C4-2B (cell line): ENCODE data around the gene C1orf159.
"Not testable (repeated sequence)": the region's sequence is repeated elsewhere in the genome, so short reads cannot be mapped to it uniquely, and the experiment has no call there.

Source experiments
- H3K27ac ChIP-seq: fragments of 450-650 bp; 2 replicates; pipeline ENCODE4 v1.5.1; 2017
- ZFX ChIP-seq: fragments of 450-650 bp; IDR thresholded peaks from 2 replicates; pipeline ENCODE4 v1.6.1; 2017
- TF ChIP-seq, protein P1 (sequence below): fragments of 450-650 bp; conservative IDR thresholded peaks from 2 replicates; pipeline ENCODE4 v1.5.1; 2017; ENCODE audit warnings: mild to moderate bottlenecking

Gene C1orf159

DNA sequence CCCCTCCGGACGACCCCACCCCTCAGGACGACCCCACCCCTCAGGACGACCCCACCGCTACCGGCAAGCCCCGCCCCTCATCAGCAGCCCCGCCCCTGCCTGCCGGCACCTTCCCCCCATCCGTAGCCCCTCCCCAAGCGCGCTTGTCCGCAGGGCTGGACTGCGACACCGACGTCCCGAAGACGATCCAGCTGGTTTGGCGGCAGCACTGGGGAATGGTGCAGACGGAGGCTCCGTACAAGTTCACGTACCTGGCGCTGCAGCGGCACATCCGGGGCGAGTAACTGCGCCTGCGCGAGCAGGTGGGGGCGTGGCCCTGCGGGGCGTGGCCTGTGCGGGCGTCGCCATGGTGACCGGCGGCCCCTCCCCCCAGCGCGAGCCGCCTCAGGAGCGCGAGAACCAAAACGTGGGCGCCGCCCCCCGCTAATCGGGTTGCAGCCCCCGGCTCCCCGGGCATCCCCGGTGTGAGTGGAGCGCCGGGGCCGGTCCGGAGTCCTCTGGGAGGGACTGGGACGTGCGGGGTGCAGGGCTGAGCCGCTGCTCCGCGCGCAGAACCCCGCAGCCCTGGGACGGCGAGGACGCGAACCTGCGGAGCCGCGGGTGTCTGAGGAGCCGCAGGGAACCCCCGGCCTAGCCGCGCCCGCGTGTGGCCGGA, 46.7 kb downstream of the C1orf159 start:
- TF ChIP-seq, protein P1, sequence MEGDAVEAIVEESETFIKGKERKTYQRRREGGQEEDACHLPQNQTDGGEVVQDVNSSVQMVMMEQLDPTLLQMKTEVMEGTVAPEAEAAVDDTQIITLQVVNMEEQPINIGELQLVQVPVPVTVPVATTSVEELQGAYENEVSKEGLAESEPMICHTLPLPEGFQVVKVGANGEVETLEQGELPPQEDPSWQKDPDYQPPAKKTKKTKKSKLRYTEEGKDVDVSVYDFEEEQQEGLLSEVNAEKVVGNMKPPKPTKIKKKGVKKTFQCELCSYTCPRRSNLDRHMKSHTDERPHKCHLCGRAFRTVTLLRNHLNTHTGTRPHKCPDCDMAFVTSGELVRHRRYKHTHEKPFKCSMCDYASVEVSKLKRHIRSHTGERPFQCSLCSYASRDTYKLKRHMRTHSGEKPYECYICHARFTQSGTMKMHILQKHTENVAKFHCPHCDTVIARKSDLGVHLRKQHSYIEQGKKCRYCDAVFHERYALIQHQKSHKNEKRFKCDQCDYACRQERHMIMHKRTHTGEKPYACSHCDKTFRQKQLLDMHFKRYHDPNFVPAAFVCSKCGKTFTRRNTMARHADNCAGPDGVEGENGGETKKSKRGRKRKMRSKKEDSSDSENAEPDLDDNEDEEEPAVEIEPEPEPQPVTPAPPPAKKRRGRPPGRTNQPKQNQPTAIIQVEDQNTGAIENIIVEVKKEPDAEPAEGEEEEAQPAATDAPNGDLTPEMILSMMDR: no peak
- peak overlapping the region; percentile 75 for H3K27ac ChIP-seq

DNA sequence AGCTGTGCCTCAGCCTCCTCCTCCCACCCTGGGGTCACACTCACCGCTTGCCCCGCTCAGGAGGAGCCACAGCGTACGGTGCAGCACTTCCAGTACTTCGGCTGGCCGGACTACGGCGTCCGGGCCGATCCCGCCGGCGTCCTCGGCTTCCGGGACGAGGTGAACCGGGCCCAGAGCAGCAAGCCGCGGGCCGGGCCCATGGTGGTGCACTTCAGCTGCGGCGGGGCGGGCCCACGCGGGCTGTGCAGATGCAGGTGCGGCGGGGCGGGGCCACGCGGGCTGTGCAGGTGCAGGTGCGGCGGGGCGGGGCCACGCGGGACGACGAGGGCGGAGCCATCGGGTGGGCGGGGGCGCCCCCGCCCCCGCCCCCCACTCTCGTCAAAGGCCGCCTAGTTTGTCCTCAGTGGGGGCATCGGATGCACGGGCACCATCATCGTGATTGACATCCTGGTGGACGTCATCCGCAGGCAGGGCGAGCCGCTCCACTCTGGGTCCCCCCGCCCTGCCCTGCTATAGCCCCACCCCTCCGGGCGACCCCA, 47.3 kb downstream of the C1orf159 start:
- peak overlapping the region; percentile 75 for H3K27ac ChIP-seq
- TF ChIP-seq, protein P1: no peak
- TF ChIP-seq ZFX: no peak

DNA sequence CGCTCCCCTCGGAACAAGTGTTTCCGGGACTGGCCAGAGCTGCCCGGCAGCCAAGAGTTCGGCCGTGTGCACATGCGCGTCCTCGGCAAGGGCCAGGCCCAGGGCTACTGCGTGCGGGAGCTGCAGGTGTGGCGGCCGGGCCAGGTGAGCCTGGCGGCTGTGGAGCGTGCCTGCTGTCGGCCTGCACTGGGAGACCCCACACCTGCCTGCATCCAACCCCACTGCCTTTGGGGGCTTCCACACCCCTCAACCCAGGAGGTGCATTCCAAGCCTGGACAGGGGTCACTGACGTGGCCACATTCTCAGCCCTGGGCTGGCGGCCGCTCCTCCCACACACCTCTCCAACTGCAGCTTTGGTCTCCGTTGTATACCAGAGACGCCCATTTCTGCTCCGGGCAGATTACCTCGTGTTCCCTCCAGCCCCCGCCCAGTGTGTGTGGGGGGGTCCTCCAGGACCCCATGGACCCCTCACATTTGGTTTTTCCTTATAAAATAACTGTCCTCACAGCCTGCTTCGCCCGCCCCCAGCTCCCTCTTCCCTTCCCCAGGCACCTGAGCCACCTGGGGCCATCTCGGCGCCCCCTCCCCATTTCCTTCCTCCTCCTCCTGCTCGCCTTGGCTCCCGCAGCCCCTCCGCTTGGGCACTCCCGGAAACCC, 47.9 kb downstream of the C1orf159 start:
- TF ChIP-seq, protein P1: no peak
- no peak; the same call in 1 of the 2 replicates for TF ChIP-seq ZFX
- H3K27ac ChIP-seq: peak overlapping the region; percentile 75

DNA sequence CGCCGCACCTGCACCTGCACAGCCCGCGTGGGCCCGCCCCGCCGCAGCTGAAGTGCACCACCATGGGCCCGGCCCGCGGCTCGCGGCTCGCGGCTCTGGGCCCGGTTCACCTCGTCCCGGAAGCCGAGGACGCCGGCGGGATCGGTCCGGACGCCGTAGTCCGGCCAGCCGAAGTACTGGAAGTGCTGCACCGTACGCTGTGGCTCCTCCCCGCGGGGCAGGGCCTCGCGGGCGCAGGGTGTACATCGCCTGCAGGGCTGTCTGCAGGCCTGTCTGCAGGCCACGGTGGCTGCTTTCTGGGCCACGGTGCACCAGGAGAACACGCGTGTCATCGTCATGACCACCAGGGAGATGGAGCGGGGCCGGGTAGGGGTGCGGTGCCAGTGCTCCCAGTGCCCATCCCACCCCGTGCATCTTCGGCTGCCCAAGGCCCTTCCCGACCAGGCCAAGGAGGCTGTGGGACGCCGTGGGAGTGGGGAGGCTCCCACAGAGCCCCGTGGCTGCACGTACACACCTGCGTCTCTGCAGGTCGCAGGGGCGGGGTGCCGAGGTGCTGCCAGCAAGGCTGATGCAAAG, 48.5 kb downstream of the C1orf159 start:
- TF ChIP-seq ZFX: 0 out of 2 replicates have a peak, but pooled peaks have one; percentile 38
- TF ChIP-seq, protein P1: no peak

DNA sequence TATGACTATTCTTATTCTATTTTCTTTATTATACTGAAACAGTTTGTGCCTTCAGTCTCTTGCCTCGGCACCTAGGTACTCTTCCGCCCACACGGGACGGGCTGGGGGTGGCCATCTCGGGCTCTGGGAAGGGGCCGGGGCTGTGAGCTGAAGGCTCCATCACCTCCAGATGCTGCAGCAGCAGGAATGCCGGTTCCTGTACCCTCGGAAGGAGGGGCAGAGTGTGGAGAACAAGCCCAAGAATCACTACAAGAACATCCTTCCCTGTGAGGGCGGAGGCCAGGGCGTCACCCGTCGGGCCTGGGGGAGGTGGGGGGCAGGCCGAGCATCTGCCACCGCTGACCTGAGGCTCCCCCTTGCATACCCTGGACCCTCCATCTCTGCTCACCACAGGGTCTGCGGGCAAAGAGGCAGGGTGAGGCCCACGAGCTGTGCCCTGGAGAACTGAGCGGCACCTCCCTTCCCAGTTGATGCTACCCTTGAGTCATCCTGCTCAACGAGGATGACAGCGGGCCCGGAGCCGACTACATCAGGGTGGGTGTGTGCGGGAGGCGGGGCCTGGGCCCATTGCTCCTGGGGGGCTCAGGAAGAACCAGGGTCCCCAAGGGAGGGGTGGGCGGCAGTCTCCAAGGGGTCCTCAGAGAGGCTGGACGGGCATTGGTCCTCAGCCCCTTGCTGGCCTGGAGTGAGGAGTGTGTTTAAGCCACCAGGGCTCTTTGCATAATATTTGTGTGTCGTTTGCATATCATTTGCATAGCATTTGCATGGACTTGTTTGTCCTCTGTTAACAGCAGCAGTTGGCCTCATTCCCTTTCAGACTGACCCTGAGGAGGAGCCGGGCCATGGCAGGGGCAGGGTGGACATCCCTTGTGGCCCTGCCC, 49.2 kb downstream of the C1orf159 start:
- H3K27ac ChIP-seq: peak overlapping the region; percentile 75
- TF ChIP-seq, protein P1: no peak
- no peak for TF ChIP-seq ZFX

More for the DNA sequence above, 48.5 kb downstream of the C1orf159 start:
- H3K27ac ChIP-seq: peak overlapping the region; percentile 75

DNA sequence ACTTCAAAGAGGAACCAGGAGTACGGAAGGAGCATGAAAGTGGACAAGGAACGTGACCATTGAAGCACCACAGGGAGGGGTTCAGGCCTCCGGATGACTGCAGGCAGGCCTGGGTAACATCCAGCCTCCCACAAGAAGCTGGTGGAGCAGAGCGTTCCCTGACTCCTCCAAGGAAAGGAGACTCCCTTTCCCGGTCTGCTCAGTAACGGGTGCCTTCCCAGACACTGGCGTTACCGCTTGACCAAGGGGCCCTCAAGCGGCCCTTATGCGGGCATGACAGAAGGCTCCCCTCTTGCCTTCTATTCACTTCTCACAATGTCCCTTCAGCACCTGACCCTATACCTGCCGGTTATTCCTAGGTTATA, 50.0 kb downstream of the C1orf159 start:
- not testable (repeated sequence) for H3K27ac ChIP-seq

DNA sequence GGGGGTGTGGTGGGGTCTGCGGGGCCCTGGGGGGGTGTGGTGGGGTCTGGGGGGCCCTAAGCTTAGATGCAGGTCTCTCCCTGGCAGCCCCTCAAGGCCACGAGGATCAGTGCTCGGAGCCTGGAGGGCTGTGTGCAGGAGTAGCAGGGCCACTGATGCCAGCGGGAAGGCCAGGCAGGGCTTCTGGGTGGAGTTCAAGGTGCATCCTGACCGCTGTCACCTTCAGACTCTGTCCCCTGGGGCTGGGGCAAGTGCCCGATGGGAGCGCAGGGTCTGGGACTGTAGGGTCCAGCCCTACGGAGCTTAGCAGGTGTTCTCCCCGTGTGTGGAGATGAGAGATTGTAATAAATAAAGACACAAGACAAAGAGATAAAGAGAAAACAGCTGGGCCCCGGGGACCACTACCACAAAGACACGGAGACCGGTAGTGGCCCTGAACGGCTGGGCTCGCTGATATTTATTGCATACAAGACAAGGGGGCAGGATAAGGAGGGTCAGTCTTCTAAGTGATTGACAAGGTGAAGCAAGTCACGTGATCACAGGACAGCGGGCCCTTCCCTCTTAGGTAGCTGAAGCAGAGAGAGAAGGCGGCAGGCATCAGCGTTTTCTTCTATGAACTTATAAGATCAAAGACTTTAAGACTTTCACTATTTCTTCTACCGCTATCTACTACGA, 50.5 kb downstream of the C1orf159 start:
- no peak for TF ChIP-seq ZFX
- TF ChIP-seq, protein P1: no peak
- no peak overlapping the region for H3K27ac ChIP-seq
